Activated T-helper 17 cell treated with anti-CD3 and anti-CD28 coated beads, Interleukin-2, amount 50 U/mL, for 72 hours (primary cell): ENCODE results near the gene EDAR. TPM values are rescaled to one million over a fixed set of nuclear protein-coding genes. Genes with fewer than 3 reads are reported as not detected.

Experiments
- ATAC-seq: fragments of 150-1000 bp; cut with Tn5 transposase; replicated peaks from 2 replicates; pipeline ENCODE4 v1.10.0; 2021; ENCODE audit warnings: mild to moderate bottlenecking, moderate library complexity
- H3K27ac Mint-ChIP-seq: one replicate; pipeline ENCODE4 v1.8.0; 2022; ENCODE audit warnings: mixed read lengths
- H3K27me3 Mint-ChIP-seq: one replicate; pipeline ENCODE4 v1.8.0; 2022; ENCODE audit warnings: mixed read lengths
- H3K36me3 Mint-ChIP-seq: one replicate; pipeline ENCODE4 v1.8.0; 2022; ENCODE audit warnings: low read depth, mild to moderate bottlenecking, mixed read lengths
- H3K4me1 Mint-ChIP-seq: one replicate; pipeline ENCODE4 v1.8.0; 2022; ENCODE audit warnings: mixed read lengths
- H3K4me3 Mint-ChIP-seq: one replicate; pipeline ENCODE4 v1.8.0; 2022; ENCODE audit warnings: mild to moderate bottlenecking, mixed read lengths
- H3K9me3 Mint-ChIP-seq: one replicate; pipeline ENCODE4 v1.8.0; 2022; ENCODE audit warnings: mixed read lengths
- total RNA-seq, 2 donors: library from RNA; stranded (reverse); gene quantifications; one replicate each; pipeline ENCODE4 v1.2.3, GENCODE V29; 2022

The EDAR gene
- total RNA-seq, 2 donors from 2014 or later = not detected

- Mint-ChIP-seq H3K4me3 (no peak overlapping the region), H3K4me1 (no peaks in the 10 kb centered on the region), H3K27me3 (peaks cover 3% of the 10 kb centered on the region), H3K36me3 (peaks cover 6% of the 10 kb centered on the region), H3K27ac (no peak overlapping the region), H3K9me3 (peaks cover 14% of the 10 kb centered on the region)
- ATAC-seq = no peak
These were observed 95.7 kb downstream of the EDAR start for GRCh38 chr2:108893277-108893676.

- H3K36me3 Mint-ChIP-seq = no peaks in the 10 kb centered on the region
- no peak overlapping the region for H3K27ac Mint-ChIP-seq
- H3K9me3 Mint-ChIP-seq = peaks cover 20% of the 10 kb centered on the region
- no peak for ATAC-seq
- H3K4me1 Mint-ChIP-seq = no peaks in the 10 kb centered on the region
- no peaks in the 10 kb centered on the region for H3K27me3 Mint-ChIP-seq
- H3K4me3 Mint-ChIP-seq = no peak overlapping the region
These were observed 99.1 kb downstream of the EDAR start for GRCh38 chr2:108889907-108890306.

- H3K36me3 Mint-ChIP-seq = no peaks in the 10 kb centered on the region
- no peak overlapping the region for H3K27ac Mint-ChIP-seq
- peaks cover 20% of the 10 kb centered on the region for H3K9me3 Mint-ChIP-seq
- no peak for ATAC-seq
- H3K4me1 Mint-ChIP-seq = no peaks in the 10 kb centered on the region
- H3K4me3 Mint-ChIP-seq = no peak overlapping the region
- H3K27me3 Mint-ChIP-seq = no peaks in the 10 kb centered on the region
These were observed 104.4 kb downstream of the EDAR start for GRCh38 chr2:108884619-108885018.

GRCh38 chr2:108878276-108878675, 110.7 kb downstream of the EDAR start:
- H3K4me1 Mint-ChIP-seq = no peaks in the 10 kb centered on the region
- peaks cover 13% of the 10 kb centered on the region for H3K9me3 Mint-ChIP-seq
- no peak overlapping the region for H3K4me3 Mint-ChIP-seq
- ATAC-seq = no peak
- H3K27ac Mint-ChIP-seq = no peak overlapping the region
- no peaks in the 10 kb centered on the region for H3K36me3 Mint-ChIP-seq
- H3K27me3 Mint-ChIP-seq = no peaks in the 10 kb centered on the region

GRCh38 chr2:108877506-108877905, 111.5 kb downstream of the EDAR start:
- H3K27ac Mint-ChIP-seq = no peak overlapping the region
- no peak for ATAC-seq
- no peaks in the 10 kb centered on the region for H3K27me3 Mint-ChIP-seq
- peaks cover 10% of the 10 kb centered on the region for H3K9me3 Mint-ChIP-seq
- no peaks in the 10 kb centered on the region for H3K4me1 Mint-ChIP-seq
- H3K36me3 Mint-ChIP-seq = no peaks in the 10 kb centered on the region
- no peak overlapping the region for H3K4me3 Mint-ChIP-seq

DNA sequence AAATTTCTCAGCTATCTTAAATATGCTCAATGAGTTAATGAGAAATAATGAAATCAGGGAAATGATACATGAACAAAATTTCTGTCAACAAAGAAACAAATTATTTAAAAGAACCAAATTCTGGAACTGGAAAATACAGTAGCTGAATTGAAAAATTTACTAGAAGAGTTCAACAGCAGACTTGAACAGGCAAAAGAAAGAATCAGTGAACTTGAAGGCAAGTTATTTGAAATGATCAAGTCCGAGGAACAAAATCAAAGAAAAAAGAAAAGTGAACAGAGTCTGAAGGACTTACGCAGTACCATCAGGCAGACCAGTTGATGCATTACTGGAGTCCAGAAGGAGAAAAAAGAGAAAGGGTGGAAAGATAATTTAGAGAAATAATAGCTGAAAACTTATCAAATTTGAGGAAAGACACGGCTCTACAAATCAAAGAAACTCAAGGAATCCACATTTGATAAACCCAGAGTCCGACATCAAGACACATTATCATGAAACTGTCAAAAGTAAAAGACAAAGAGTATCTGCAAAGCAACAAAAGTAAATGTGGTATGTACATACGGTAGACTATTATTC, 118.9 kb downstream of the EDAR start:
- H3K27me3 Mint-ChIP-seq = no peaks in the 10 kb centered on the region
- no peaks in the 10 kb centered on the region for H3K4me1 Mint-ChIP-seq
- no peak for ATAC-seq
- no peaks in the 10 kb centered on the region for H3K36me3 Mint-ChIP-seq
- H3K4me3 Mint-ChIP-seq = no peak overlapping the region
- H3K27ac Mint-ChIP-seq = no peak overlapping the region
- H3K9me3 Mint-ChIP-seq = peaks cover 8% of the 10 kb centered on the region

GRCh38 chr2:108869542-108869941, 119.5 kb downstream of the EDAR start:
- H3K27me3 Mint-ChIP-seq = no peaks in the 10 kb centered on the region
- ATAC-seq = no peak
- no peak overlapping the region for H3K4me3 Mint-ChIP-seq
- peaks cover 8% of the 10 kb centered on the region for H3K9me3 Mint-ChIP-seq
- H3K36me3 Mint-ChIP-seq = no peaks in the 10 kb centered on the region
- H3K4me1 Mint-ChIP-seq = no peaks in the 10 kb centered on the region
- no peak overlapping the region for H3K27ac Mint-ChIP-seq

- Mint-ChIP-seq H3K4me3 (no peak overlapping the region), H3K27me3 (no peaks in the 10 kb centered on the region), H3K9me3 (peaks cover 8% of the 10 kb centered on the region), H3K4me1 (no peaks in the 10 kb centered on the region), H3K36me3 (no peaks in the 10 kb centered on the region), H3K27ac (no peak overlapping the region)
- ATAC-seq = no peak
These were observed 120.1 kb downstream of the EDAR start for GRCh38 chr2:108868911-108869310.

DNA sequence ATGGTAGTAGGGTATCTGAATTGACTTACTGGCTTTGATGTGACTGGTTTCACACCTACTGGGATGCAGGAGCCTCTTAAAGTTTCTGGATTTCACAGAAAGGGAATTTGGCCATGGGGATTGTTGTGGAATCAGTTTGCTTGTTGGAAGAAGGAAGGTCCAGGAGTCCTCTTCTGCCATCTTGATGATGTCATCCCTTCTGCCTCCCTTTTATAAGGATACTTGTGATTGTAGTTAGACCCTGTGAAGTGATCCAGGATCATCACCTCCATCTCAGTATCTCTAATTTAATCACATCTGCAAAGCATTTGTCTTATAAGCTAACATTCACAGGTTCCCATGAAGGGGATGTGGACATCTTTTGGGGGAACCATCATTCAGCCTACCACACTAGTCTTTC, 123.0 kb downstream of the EDAR start:
- no peaks in the 10 kb centered on the region for H3K4me1 Mint-ChIP-seq

GRCh38 chr2:108858894-108859293, 130.1 kb downstream of the EDAR start:
- no peaks in the 10 kb centered on the region for H3K27me3 Mint-ChIP-seq

More for the DNA sequence above, 123.0 kb downstream of the EDAR start:
- Mint-ChIP-seq H3K27me3 (no peaks in the 10 kb centered on the region), H3K4me3 (no peak overlapping the region), H3K36me3 (no peaks in the 10 kb centered on the region), H3K9me3 (peaks cover 8% of the 10 kb centered on the region), H3K27ac (no peak overlapping the region)
- no peak for ATAC-seq

GRCh38 chr2:108855194-108855593, 133.8 kb downstream of the EDAR start:
- Mint-ChIP-seq H3K4me1 (no peaks in the 10 kb centered on the region), H3K4me3 (no peak overlapping the region), H3K9me3 (no peaks in the 10 kb centered on the region)

More at GRCh38 chr2:108858894-108859293, 130.1 kb downstream of the EDAR start:
- Mint-ChIP-seq H3K36me3 (no peaks in the 10 kb centered on the region), H3K4me1 (no peaks in the 10 kb centered on the region), H3K27ac (no peak overlapping the region), H3K4me3 (no peak overlapping the region), H3K9me3 (no peaks in the 10 kb centered on the region)
- ATAC-seq = no peak

DNA sequence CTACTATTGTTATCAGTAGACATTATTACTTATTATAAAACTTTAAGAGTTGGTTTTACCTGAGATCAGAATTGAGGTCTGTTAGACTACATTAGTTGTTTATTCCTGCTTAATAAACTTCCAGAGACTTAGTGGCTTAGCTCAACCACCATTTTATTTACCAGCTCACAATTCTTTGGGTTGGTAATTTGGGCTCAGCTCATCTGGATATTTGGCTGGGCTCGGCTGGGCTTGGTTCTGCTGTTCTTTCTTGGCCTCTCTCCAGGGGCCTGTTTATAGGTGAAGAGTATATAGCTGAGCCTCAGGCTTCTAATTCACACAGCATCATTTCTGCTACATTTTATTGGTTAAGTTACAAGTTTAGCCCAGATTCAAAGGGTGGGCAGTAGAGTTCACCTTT, 134.5 kb downstream of the EDAR start:
- Mint-ChIP-seq H3K27me3 (no peaks in the 10 kb centered on the region), H3K36me3 (peaks cover 11% of the 10 kb centered on the region), H3K9me3 (no peaks in the 10 kb centered on the region), H3K4me3 (no peak overlapping the region), H3K27ac (no peak overlapping the region), H3K4me1 (no peaks in the 10 kb centered on the region)
- ATAC-seq = no peak

More at GRCh38 chr2:108855194-108855593, 133.8 kb downstream of the EDAR start:
- ATAC-seq = no peak
- H3K36me3 Mint-ChIP-seq = peaks cover 7% of the 10 kb centered on the region
- no peaks in the 10 kb centered on the region for H3K27me3 Mint-ChIP-seq
- no peak overlapping the region for H3K27ac Mint-ChIP-seq

GRCh38 chr2:108853421-108853820, 135.6 kb downstream of the EDAR start:
- Mint-ChIP-seq H3K36me3 (peaks cover 14% of the 10 kb centered on the region), H3K4me3 (no peak overlapping the region), H3K27me3 (no peaks in the 10 kb centered on the region), H3K4me1 (no peaks in the 10 kb centered on the region), H3K27ac (no peak overlapping the region), H3K9me3 (no peaks in the 10 kb centered on the region)
- no peak for ATAC-seq

DNA sequence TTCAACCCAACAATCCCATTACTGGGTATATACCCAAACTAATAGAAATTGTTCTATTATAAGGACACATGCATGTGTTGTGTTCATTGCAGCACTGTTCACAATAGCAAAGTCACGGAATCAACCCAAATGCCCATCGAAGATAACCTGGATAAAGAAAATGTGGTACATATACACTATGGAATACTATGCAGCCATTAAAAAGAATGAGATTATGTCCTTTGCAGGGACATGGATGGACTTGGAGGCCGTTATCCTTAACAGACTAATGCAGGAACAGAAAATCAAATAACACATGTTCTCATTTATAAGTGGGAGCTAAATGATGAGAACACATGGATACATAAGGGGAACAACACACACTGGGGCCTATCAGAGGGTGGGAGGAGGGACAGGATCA, 136.6 kb downstream of the EDAR start:
- no peaks in the 10 kb centered on the region for H3K9me3 Mint-ChIP-seq
- ATAC-seq = no peak
- H3K4me1 Mint-ChIP-seq = no peaks in the 10 kb centered on the region
- no peak overlapping the region for H3K27ac Mint-ChIP-seq
- no peaks in the 10 kb centered on the region for H3K27me3 Mint-ChIP-seq
- H3K4me3 Mint-ChIP-seq = no peak overlapping the region
- peaks cover 14% of the 10 kb centered on the region for H3K36me3 Mint-ChIP-seq

DNA sequence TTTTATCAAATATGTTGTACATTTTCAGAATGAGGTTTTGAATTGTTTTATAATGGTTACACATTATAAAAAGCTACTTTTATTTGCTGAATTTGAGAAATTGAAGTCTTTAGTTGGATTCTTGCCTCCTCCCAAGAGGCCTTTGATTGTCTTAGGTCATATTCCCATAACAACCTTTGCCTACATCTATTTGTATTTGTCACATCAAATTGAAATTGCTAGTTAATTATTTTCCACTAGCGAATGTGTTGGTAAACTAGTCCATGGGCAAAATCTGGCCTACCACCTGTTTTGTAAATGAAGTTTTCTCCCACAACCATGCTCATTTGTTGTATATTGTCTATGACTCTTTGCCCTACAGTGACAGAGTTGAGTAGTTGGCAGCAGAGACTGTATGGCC, 142.0 kb downstream of the EDAR start:
- Mint-ChIP-seq H3K9me3 (no peaks in the 10 kb centered on the region), H3K4me3 (no peak overlapping the region), H3K27me3 (no peaks in the 10 kb centered on the region), H3K27ac (no peak overlapping the region), H3K4me1 (peaks cover 4% of the 10 kb centered on the region), H3K36me3 (peaks cover 20% of the 10 kb centered on the region)
- no peak for ATAC-seq

- H3K4me3 Mint-ChIP-seq = no peak overlapping the region
- peaks cover 4% of the 10 kb centered on the region for H3K4me1 Mint-ChIP-seq
- peaks cover 25% of the 10 kb centered on the region for H3K36me3 Mint-ChIP-seq
- H3K9me3 Mint-ChIP-seq = no peaks in the 10 kb centered on the region
- no peak for ATAC-seq
- no peak overlapping the region for H3K27ac Mint-ChIP-seq
- no peaks in the 10 kb centered on the region for H3K27me3 Mint-ChIP-seq
These were observed 143.1 kb downstream of the EDAR start for GRCh38 chr2:108845923-108846322.
